Measurements from ENCODE around the gene SORCS1. TPM values are rescaled to one million over a fixed set of nuclear protein-coding genes. Genes with fewer than 3 reads are reported as not detected.

SORCS1 gene
- total RNA-seq, 1 experiment from 2014 or later, result not detected

DNA sequence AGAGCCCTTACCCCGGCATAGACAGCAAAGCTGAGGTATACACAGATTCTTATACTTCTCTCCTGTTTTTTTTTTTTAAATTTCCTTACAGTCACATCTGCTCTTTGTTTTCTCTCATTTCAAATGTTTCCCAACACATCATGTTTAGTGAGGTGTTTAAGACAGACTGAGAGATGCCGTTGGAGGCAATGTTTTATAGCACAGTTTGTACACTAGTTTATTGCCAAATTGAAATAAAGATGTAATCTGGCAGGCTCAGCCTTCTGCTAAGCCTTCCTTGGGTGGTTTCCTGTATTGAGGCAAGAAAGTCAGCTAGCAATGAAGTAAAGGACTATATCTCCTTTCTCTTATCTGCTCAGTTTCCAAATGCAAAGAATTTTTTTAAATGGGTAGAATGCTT, 393.4 kb downstream of the SORCS1 start:
- no peaks in the 10 kb centered on the region for H3K4me1 ChIP-seq (ENCODE audit: control insufficient read depth in 1 of 2, insufficient read depth in 2 of 2, low read length in 2 of 2)
- BruUV-seq (replicated peaks), result no TSS peak
- no peak overlapping the region for H3K27ac ChIP-seq (ENCODE audit: low read depth, low read length)
- H3K27me3 ChIP-seq (ENCODE audit: insufficient read depth, low read length), result no peaks in the 10 kb centered on the region
- no peak for TF ChIP-seq CEBPB (IDR thresholded peaks at IDR 0.05; ENCODE audit: low read depth)
- no peak for TF ChIP-seq RAD21 (IDR thresholded peaks at IDR 0.05; ENCODE audit: low read depth)
- no peak for TF ChIP-seq TCF7L2 (IDR thresholded peaks at IDR 0.05; ENCODE audit: borderline replicate concordance, extremely low read depth, insufficient read depth, insufficient read length)
- ATAC-seq, result no peak
- CTCF ChIA-PET, result no interaction called here
- H3K36me3 ChIP-seq (ENCODE audit: control insufficient read depth in 1 of 2, insufficient read depth in 2 of 2, low read length in 2 of 2), result no peaks in the 10 kb centered on the region
- no peak overlapping the region for H3K4me2 ChIP-seq (ENCODE audit: low read length)
- H2AFZ ChIP-seq (ENCODE audit: low read depth, low read length, poor library complexity, severe bottlenecking), result no peak overlapping the region
- H3K9me3 ChIP-seq (ENCODE audit: control insufficient read depth in 1 of 2, insufficient read depth in 1 of 2, low read depth in 1 of 2, low read length in 2 of 2), result peaks cover 25 to 31% of the 10 kb centered on the region in 2 experiments; a peak in 2 of 4 replicates
- H3K4me3 ChIP-seq (replicated peaks in 1 of 2; ENCODE audit: low read depth in 1 of 2, low read length in 2 of 2), result no peak overlapping the region
- intact Hi-C loops (cut with micrococcal nuclease), result no loop called here
- no peak for DNase-seq (ENCODE audit: low read depth, low spot score)
- H3K79me2 ChIP-seq (ENCODE audit: insufficient read depth, low read length), result no peaks in the 10 kb centered on the region
- RAD21 ChIA-PET (ENCODE audit: low non-redundant PET in 1 of 2, low total read pairs in 2 of 2, uncharacterized antibody in 2 of 2, unreplicated experiment in 2 of 2), result no interaction called here
- POLR2A ChIA-PET, result no interaction called here
- no peaks in the 10 kb centered on the region for H4K20me1 ChIP-seq (ENCODE audit: insufficient read depth)
- no peak overlapping the region for H3K9ac ChIP-seq (ENCODE audit: low read length)
- H3K9me2 ChIP-seq (ENCODE audit: insufficient read depth), result no peaks in the 10 kb centered on the region

DNA sequence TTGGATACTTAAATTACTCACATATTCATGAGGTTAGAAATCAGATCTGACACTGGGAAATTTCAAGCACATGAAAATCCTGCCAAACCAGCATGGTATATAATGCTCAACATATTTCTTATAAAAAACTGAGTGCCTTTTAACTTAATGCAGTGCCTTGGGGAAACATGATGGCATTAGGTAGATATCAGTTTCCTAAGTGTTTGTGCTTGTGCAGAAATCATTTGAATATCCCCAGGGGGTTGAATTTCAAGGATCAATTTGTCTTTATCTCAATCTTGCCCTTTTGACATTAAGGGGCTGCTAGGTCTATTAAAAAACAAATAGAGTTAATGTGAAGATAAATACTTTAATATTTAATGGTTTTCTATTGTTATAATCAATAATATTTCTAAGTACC, 396.3 kb downstream of the SORCS1 start:
- TF ChIP-seq, protein P1, sequence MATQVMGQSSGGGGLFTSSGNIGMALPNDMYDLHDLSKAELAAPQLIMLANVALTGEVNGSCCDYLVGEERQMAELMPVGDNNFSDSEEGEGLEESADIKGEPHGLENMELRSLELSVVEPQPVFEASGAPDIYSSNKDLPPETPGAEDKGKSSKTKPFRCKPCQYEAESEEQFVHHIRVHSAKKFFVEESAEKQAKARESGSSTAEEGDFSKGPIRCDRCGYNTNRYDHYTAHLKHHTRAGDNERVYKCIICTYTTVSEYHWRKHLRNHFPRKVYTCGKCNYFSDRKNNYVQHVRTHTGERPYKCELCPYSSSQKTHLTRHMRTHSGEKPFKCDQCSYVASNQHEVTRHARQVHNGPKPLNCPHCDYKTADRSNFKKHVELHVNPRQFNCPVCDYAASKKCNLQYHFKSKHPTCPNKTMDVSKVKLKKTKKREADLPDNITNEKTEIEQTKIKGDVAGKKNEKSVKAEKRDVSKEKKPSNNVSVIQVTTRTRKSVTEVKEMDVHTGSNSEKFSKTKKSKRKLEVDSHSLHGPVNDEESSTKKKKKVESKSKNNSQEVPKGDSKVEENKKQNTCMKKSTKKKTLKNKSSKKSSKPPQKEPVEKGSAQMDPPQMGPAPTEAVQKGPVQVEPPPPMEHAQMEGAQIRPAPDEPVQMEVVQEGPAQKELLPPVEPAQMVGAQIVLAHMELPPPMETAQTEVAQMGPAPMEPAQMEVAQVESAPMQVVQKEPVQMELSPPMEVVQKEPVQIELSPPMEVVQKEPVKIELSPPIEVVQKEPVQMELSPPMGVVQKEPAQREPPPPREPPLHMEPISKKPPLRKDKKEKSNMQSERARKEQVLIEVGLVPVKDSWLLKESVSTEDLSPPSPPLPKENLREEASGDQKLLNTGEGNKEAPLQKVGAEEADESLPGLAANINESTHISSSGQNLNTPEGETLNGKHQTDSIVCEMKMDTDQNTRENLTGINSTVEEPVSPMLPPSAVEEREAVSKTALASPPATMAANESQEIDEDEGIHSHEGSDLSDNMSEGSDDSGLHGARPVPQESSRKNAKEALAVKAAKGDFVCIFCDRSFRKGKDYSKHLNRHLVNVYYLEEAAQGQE (IDR thresholded peaks at IDR 0.05; ENCODE audit: low read depth), result no peak
- TF ChIP-seq POLR2AphosphoS5 (IDR thresholded peaks at IDR 0.05; ENCODE audit: low read depth, low read length) (no peak), SP1 (IDR thresholded peaks at IDR 0.05; ENCODE audit: low read depth) (no peak), ZNF274 (IDR thresholded peaks at IDR 0.05; ENCODE audit: low read depth, low read length) (no peak), YY1 (IDR thresholded peaks at IDR 0.05; ENCODE audit: extremely low read depth, insufficient replicate concordance, low read depth, low read length) (no peak), SIN3A (IDR thresholded peaks at IDR 0.05; ENCODE audit: low read depth) (no peak)
- TF ChIP-seq, protein P2, sequence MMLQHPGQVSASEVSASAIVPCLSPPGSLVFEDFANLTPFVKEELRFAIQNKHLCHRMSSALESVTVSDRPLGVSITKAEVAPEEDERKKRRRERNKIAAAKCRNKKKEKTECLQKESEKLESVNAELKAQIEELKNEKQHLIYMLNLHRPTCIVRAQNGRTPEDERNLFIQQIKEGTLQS (IDR thresholded peaks at IDR 0.05), result no peak
- TF ChIP-seq, protein P3, sequence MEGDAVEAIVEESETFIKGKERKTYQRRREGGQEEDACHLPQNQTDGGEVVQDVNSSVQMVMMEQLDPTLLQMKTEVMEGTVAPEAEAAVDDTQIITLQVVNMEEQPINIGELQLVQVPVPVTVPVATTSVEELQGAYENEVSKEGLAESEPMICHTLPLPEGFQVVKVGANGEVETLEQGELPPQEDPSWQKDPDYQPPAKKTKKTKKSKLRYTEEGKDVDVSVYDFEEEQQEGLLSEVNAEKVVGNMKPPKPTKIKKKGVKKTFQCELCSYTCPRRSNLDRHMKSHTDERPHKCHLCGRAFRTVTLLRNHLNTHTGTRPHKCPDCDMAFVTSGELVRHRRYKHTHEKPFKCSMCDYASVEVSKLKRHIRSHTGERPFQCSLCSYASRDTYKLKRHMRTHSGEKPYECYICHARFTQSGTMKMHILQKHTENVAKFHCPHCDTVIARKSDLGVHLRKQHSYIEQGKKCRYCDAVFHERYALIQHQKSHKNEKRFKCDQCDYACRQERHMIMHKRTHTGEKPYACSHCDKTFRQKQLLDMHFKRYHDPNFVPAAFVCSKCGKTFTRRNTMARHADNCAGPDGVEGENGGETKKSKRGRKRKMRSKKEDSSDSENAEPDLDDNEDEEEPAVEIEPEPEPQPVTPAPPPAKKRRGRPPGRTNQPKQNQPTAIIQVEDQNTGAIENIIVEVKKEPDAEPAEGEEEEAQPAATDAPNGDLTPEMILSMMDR (IDR thresholded peaks at IDR 0.05 in 2 of 3, conservative IDR thresholded peaks at IDR 0.05 in 1 of 3; ENCODE audit: borderline replicate concordance in 1 of 3, insufficient read depth in 1 of 3, low read depth in 2 of 3, low read length in 2 of 3), result no peak
- Histone ChIP-seq H3K4me3 (replicated peaks in 1 of 2; ENCODE audit: low read depth in 1 of 2, low read length in 2 of 2) (no peak overlapping the region), H3K79me2 (ENCODE audit: insufficient read depth, low read length) (no peaks in the 10 kb centered on the region), H3K9me3 (ENCODE audit: control insufficient read depth in 1 of 2, insufficient read depth in 1 of 2, low read depth in 1 of 2, low read length in 2 of 2) (peaks cover 30 to 38% of the 10 kb centered on the region in 2 experiments; a peak in 2 of 4 replicates), H2AFZ (ENCODE audit: low read depth, low read length, poor library complexity, severe bottlenecking) (no peak overlapping the region), H3K9me2 (ENCODE audit: insufficient read depth) (no peaks in the 10 kb centered on the region), H3K4me1 (ENCODE audit: control insufficient read depth in 1 of 2, insufficient read depth in 2 of 2, low read length in 2 of 2) (no peaks in the 10 kb centered on the region), H3K27ac (ENCODE audit: low read depth, low read length) (no peak overlapping the region), H3K4me2 (ENCODE audit: low read length) (no peak overlapping the region), H3K9ac (ENCODE audit: low read length) (no peak overlapping the region), H4K20me1 (ENCODE audit: insufficient read depth) (no peaks in the 10 kb centered on the region), H3K27me3 (ENCODE audit: insufficient read depth, low read length) (no peaks in the 10 kb centered on the region), H3K36me3 (ENCODE audit: control insufficient read depth in 1 of 2, insufficient read depth in 2 of 2, low read length in 2 of 2) (no peaks in the 10 kb centered on the region)
- intact Hi-C loops (cut with micrococcal nuclease), result no loop called here
- DNase-seq (ENCODE audit: low read depth, low spot score), result no peak
- CTCF ChIA-PET, result no interaction called here
- no TSS peak for BruUV-seq (replicated peaks)
- POLR2A ChIA-PET, result no interaction called here
- no peak for ATAC-seq
- RAD21 ChIA-PET (ENCODE audit: low non-redundant PET in 1 of 2, low total read pairs in 2 of 2, uncharacterized antibody in 2 of 2, unreplicated experiment in 2 of 2), result no interaction called here

Data from HCT116 (cell line).